GM21360 (cell line): ENCODE data around the gene EPHA2.

Source experiments
- ATAC-seq: cut with Tn5 transposase; IDR thresholded peaks from one replicate; pipeline ENCODE4 v1.9.1; 2021; ENCODE audit warnings: mild to moderate bottlenecking, moderate library complexity; ENCODE audit not compliant: unreplicated experiment

Gene EPHA2

GRCh38 chr1:16076031-16076864, 79.6 kb downstream of the EPHA2 start:
- ATAC-seq: no peak

- no peak for ATAC-seq
Observed at GRCh38 chr1:16075337-16076030, 80.4 kb downstream of the EPHA2 start.
